ENCODE data around the gene CYP2U1.

Gene CYP2U1

GRCh38 chr4:107978716-107979451 lies 47.5 kb downstream of the CYP2U1 start:
- FAIRE-seq (no peak), DNase-seq (ENCODE audit: low spot score) (no peak)

DNA sequence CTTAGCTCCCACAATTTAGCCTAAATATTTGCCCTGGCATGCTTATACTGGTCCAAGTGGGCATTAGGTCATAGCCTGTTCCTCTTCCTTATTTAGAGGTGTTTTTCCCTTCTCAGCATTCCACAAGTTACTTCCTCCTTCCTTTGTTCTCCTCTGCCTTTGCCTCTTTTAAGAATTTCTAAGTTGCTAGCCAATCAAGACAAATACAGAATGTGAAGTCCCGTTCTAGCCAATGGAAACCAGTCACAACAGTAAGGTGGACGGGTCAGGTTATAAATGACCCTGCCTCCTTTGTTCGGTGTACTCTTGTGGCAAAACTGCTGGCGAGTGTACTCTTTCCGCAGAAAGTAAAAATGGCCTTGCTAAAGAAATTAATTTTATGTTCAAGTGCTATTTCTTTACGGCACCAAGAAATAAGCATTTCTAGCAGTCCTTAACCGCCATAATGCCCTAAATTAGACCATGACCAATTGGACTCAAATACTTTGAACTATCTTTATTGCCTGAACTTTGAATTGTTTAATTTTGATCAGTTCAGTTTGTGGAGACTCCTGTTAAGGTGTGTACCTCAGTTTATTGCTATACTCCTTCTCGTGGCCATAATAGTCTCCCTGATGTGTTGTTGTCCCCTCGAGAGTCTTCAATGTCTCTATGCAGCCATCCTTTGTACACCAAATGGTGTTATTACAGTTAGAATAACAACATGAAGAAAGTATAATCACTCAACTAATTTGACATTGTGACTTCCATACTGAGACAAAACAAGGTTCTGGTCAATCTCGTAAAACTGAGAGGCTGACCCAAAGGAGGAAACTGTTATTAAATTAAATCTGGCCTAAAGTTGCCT lies 56.8 kb downstream of the CYP2U1 start:
- FAIRE-seq, result no peak

GRCh38 chr4:107988763-107989035 lies 57.4 kb downstream of the CYP2U1 start:
- FAIRE-seq, result no peak
- no peak for DNase-seq (ENCODE audit: low spot score)

More for the DNA sequence above, 56.8 kb downstream of the CYP2U1 start:
- no peak for DNase-seq (ENCODE audit: low spot score)

DNA sequence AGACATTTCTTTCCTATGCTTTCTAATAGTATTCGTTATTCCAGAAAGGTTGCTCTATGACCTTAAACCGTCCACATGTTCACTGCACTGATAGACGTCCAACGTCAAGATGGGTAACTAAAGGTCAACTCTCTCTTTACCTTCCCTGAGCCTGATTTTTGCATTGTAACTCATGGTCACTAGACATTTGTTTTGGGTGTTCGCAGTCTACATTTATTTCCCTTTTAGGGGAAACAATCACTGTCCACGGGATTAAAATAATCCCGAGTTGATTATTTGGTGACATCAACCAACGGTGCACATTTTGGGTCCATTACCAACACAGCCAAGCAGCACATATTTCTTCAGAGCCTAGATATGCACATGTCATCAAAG lies 57.8 kb downstream of the CYP2U1 start:
- FAIRE-seq, result no peak
- DNase-seq (ENCODE audit: low spot score), result no peak

DNA sequence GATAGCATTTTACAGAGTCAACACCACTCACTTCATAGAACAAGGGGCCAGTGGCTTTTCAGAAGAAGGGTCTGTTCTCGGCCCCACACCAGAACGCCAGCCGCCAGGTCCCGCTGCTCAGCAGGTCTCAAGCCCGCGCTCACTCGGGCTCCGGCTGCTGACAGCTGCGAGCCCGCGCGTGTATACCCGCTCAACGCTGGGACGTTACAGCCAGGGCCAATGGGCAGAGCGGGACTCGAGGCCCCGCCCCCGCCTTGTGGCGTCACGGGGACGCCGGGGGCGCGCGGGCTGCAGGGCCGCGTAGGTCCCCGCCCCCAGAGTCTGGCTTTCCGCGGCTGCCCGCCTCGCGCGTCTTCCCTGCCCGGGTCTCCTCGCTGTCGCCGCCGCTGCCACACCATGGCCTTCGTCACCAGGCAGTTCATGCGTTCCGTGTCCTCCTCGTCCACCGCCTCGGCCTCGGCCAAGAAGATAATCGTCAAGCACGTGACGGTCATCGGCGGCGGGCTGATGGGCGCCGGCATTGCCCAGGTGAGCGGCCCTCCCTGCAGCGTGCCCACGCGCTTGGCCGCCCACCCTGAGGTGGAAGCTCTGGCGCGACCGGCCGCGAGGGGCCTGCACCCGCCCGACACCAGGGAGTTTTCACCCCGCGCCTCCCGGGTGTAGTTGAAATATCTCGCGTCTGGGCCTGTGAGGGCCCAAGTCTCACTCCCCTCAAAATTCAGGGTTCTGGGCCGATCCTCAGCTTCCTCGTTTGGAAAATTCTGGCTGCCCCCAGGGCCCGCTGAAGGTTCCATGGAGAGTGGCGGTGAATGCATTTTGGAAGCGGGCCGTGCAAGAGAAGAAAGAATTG lies 58.4 kb downstream of the CYP2U1 start, which contains the start of gene HADH:
Gene HADH (plus strand): TSS at position 353 of the 850 bp plus-strand sequence. CDS start 44 bp downstream, at position 397.
- DNase-seq (ENCODE audit: low spot score) (peak; percentile 98), FAIRE-seq (peak; percentile 37)

DNA sequence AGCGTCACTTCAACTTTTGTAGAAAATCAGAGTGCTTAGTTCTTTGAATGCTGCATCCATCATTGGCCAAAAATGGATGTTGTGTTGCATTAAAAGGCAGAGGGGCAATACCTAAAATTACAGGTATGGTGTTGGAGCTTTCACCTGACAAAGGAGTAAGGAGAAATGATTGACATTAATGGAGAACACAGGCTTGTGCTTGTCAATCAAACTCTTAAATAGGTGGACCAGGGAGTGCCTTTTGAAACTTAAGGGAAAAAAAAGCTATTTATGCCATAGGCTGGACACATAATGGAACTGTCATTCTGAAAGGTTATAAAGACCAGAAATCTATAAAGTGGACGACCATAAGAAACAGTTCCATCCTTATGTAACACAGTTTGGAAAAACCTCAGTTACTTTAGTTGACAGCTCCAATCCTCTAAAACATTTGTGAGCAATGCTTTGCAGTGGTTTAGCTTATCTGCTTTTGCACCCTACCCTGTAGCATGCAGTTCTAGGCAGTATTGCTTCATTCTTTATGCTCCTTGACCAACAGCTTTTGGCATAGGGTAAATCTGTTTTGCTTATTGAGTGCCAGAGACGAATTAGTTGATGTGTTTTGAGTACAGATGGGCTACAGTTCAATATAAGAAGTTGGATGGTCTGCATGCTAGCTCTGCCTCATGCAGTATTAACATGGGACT lies 60.7 kb downstream of the CYP2U1 start:
- FAIRE-seq, result no peak
- no peak for DNase-seq (ENCODE audit: low spot score)

GRCh38 chr4:107993969-107994368 lies 62.6 kb downstream of the CYP2U1 start:
- no peak for DNase-seq (ENCODE audit: low spot score)
- FAIRE-seq, result no peak

- no peak for FAIRE-seq
- no peak for DNase-seq (ENCODE audit: low spot score)
These were observed 63.5 kb downstream of the CYP2U1 start for GRCh38 chr4:107994894-107995293.

- FAIRE-seq (no peak), DNase-seq (ENCODE audit: low spot score) (no peak)
These were observed 65.8 kb downstream of the CYP2U1 start for GRCh38 chr4:107996949-107997788.

DNA sequence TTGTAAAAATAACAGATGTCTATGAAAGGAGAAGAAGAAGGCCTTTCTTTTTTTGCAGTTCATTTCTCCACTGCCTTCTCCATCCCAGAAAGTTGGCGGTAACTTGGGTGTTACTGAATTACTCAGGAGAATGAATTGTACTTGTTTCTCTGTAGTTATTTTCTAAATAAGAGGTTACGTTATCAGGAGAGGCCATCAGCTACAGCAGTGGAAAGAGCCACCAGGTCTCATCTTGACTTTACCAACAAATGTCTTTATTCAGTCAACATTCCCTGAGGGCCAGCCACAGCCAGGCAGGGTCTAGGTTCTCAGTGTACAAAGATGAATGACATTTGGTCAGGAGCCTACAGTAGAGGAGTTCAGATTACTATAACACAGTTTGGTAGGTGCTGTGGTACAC lies 66.4 kb downstream of the CYP2U1 start:
- DNase-seq (ENCODE audit: low spot score) (no peak), FAIRE-seq (no peak)

- FAIRE-seq (no peak), DNase-seq (ENCODE audit: low spot score) (no peak)
These were observed 68.7 kb downstream of the CYP2U1 start for GRCh38 chr4:107999932-108000539.

DNA sequence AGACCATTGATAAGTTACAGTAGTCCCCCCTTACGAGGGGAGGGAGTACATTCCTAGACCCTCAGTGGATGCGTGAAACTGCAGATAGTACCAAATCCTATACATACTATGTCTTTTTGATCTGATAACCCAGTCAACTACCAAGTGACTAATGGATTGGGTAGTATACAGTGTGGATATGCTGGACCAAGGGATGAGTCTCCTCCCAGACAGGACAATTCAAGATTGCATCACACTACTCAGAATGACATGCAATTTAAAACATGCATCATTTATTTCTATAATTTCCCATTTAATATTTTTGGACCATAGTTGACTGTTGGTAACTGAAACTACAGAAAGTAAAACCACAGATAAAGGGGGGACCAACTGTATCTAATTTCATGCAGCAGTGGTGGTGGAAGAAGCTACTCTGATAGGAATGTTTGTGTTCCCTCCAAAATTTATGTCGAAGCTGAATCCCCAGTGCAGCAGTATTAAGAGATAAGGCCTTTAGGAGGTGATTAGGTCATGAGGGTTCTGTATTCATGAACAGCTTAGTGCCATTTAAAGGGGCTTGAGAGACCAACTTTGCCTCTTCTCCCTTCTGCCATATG lies 70.3 kb downstream of the CYP2U1 start:
- FAIRE-seq (no peak), DNase-seq (ENCODE audit: low spot score) (no peak)
